PFSK-1 (cell line): ENCODE results near the gene PSMD2.

Experiments
- FOXP2 ChIP-seq: optimal IDR thresholded peaks from 2 replicates; pipeline ENCODE3; 2011; ENCODE audit warnings: borderline replicate concordance, control low read depth, inconsistent platforms; ENCODE audit not compliant: insufficient read depth; ENCODE audit errors: extremely low read length, extremely low read depth
- POLR2AphosphoS5 ChIP-seq: IDR thresholded peaks from 2 replicates; pipeline ENCODE4 v1.6.1; 2012; ENCODE audit warnings: low read depth, mild to moderate bottlenecking, control low read depth, low read length, moderate library complexity
- SIN3A ChIP-seq: IDR thresholded peaks from 2 replicates; pipeline ENCODE4 v1.6.1; 2012; ENCODE audit warnings: mild to moderate bottlenecking, low read length, moderate library complexity, borderline replicate concordance; ENCODE audit not compliant: insufficient read depth
- TAF1 ChIP-seq: IDR thresholded peaks from 2 replicates; pipeline ENCODE4 v1.6.1; 2012; ENCODE audit warnings: low read length, control low read depth, borderline replicate concordance; ENCODE audit not compliant: insufficient read depth
- TF ChIP-seq, protein P1 (sequence below), 2 experiments: IDR thresholded peaks; 2 replicates each; pipeline versions ENCODE4 v1.6.1 to v1.8.0; 2011 to 2012; ENCODE audit warnings: low read depth in 2 of 2, low read length in 2 of 2, control low read depth in 1 of 2, inconsistent platforms in 1 of 2, mild to moderate bottlenecking in 1 of 2, moderate library complexity in 1 of 2; ENCODE audit not compliant: insufficient read depth in 1 of 2

PSMD2 gene

DNA sequence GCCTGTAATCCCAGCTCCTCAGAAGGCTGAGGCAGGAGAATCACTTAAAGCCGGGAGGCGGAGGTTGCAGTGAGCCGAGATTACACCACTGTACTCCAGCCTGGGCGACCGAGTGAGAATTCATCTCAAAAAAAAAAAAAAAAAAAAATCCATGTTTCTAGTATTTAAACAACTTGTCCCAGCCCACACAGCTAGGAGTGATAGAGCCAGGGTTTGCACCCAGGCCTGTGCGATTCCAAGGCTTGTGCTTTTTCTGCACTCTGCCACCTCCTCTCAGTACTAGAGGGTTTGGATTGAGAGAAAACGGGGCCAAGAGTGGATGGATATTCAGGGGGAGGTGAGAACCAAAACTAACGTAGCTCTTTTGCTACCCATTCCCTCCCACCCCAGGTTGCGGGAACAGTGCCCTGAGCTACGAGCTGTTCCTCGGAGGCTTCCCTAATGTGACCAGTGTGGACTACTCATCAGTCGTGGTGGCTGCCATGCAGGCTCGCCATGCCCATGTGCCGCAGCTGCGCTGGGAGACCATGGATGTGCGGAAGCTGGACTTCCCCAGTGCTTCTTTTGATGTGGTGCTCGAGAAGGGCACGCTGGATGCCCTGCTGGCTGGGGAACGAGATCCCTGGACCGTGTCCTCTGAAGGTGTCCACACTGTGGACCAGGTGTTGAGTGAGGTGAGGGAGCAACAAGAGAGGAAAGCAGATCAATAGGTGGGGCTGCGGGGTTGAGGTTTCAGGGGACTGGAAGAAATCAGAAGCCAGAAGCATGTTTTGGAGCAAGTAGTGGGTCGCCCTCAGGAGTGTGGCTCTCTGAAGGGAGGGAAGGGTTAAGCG is 41.7 kb upstream of the PSMD2 start:
- no peak for TF ChIP-seq TAF1
- TF ChIP-seq POLR2AphosphoS5: no peak
- TF ChIP-seq FOXP2: no peak
- no peak for TF ChIP-seq SIN3A
- TF ChIP-seq, protein P1, sequence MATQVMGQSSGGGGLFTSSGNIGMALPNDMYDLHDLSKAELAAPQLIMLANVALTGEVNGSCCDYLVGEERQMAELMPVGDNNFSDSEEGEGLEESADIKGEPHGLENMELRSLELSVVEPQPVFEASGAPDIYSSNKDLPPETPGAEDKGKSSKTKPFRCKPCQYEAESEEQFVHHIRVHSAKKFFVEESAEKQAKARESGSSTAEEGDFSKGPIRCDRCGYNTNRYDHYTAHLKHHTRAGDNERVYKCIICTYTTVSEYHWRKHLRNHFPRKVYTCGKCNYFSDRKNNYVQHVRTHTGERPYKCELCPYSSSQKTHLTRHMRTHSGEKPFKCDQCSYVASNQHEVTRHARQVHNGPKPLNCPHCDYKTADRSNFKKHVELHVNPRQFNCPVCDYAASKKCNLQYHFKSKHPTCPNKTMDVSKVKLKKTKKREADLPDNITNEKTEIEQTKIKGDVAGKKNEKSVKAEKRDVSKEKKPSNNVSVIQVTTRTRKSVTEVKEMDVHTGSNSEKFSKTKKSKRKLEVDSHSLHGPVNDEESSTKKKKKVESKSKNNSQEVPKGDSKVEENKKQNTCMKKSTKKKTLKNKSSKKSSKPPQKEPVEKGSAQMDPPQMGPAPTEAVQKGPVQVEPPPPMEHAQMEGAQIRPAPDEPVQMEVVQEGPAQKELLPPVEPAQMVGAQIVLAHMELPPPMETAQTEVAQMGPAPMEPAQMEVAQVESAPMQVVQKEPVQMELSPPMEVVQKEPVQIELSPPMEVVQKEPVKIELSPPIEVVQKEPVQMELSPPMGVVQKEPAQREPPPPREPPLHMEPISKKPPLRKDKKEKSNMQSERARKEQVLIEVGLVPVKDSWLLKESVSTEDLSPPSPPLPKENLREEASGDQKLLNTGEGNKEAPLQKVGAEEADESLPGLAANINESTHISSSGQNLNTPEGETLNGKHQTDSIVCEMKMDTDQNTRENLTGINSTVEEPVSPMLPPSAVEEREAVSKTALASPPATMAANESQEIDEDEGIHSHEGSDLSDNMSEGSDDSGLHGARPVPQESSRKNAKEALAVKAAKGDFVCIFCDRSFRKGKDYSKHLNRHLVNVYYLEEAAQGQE (IDR thresholded peaks at IDR 0.05; ENCODE audit: insufficient read depth in 1 of 2, low read depth in 2 of 2, low read length in 2 of 2): no peak

DNA sequence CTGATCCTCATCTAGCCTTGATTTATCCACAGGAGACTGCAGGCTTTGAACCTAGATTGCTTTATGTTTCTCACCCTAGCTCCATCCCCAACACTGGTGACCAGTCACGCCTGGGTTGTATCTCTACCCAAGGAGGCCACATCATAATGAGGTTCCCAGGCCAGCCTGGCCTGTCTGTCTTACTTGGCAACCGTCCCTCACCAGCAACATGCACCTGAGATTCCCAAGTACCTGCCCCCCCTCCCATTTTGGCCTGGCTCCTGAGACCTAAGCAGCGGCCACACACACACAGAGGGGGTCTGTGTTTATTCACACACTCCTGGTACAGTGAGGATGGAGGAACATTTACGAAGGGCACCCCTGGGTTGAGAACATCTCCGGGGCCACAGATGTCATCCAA is 40.1 kb upstream of the PSMD2 start:
- TF ChIP-seq SIN3A (no peak), POLR2AphosphoS5 (no peak), TAF1 (no peak)
- TF ChIP-seq, protein P1 (IDR thresholded peaks at IDR 0.05; ENCODE audit: insufficient read depth in 1 of 2, low read depth in 2 of 2, low read length in 2 of 2): no peak

DNA sequence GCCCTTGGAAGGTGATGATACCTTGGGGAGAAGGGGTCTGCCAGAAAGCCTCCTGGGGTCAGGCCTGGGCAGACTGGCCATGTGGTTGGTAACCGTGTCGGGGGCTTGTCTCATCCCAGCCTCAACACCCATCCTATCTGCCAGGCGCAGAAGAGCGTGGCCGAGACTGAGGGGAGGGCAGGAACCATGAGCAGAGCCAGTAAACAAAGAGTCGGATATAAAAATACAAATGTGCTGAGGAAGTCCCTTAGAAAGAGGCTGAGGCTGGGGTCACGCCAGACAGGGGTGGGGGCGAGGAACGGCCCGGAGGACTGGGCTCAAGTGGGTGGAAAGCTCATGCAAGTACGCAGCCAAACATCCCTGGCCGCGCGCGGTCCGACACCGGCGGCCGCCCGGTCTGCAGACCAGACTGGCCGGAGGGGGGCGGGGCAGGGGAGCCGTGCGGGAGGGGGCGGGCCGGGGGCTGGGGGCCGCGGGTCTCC is 39.6 kb upstream of the PSMD2 start:
- no peak for TF ChIP-seq SIN3A
- TF ChIP-seq POLR2AphosphoS5: no peak
- TF ChIP-seq FOXP2: no peak
- no peak for TF ChIP-seq TAF1
- TF ChIP-seq, protein P1 (IDR thresholded peaks at IDR 0.05; ENCODE audit: insufficient read depth in 1 of 2, low read depth in 2 of 2, low read length in 2 of 2): no peak

DNA sequence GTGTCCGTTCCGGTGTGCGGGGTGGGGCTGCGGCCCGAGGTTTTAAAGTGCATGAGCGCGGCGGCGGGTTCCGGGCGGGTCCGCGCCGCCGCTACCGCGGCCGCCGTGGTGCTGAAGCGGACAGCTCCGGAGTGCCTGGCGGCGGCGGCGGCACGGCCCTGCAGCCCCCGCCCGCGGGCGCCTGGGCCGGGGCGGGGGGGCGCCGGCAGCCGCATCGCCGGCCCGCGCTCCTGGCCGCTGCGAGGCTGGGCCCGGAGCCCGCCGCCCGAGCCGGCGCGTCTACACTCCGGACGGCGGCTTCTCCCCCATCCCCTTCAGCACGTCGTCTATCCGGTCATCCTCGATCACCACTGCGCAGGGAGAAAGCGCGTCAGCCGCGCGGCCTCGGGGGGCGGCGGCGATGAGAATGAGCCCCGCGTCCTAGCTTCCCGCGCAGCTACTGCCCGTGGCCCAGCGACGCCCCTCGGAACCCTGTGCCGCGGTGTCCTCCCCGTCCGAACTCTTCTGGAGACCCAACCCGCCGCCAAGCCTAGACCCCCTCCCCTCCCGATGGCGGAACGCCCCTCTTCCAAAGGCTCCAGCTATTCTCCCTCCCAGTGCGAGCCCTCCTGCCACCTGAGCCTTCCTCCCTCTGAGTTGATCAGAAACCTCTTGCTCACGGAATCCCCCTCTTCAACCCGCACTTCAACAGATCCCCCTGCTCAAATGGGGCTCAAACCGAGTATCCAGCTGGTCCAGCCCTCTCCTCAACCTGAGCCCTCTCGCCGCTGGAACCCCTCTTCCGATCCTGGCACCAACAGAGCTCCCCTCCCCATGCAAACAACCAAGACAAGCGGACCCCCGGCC is 38.9 kb upstream of the PSMD2 start:
- TF ChIP-seq FOXP2 (no peak), TAF1 (no peak), POLR2AphosphoS5 (no peak)
- TF ChIP-seq, protein P1 (IDR thresholded peaks at IDR 0.05; ENCODE audit: insufficient read depth in 1 of 2, low read depth in 2 of 2, low read length in 2 of 2): peak; percentile 84 to 91
